Measurements from ENCODE around the gene LPIN1. TPM values are rescaled to one million over a fixed set of nuclear protein-coding genes. Genes with fewer than 3 reads are reported as not detected.
A peak's percentile ranks its signal among the peaks of the same experiment; 100 is the strongest.

LPIN1 gene
- total and polyA plus RNA-seq, 2 of the 13 experiments (the other 11 are each of a cell fraction or from before 2014, with no cell fraction given) = 9.7 to 19.4 TPM

DNA sequence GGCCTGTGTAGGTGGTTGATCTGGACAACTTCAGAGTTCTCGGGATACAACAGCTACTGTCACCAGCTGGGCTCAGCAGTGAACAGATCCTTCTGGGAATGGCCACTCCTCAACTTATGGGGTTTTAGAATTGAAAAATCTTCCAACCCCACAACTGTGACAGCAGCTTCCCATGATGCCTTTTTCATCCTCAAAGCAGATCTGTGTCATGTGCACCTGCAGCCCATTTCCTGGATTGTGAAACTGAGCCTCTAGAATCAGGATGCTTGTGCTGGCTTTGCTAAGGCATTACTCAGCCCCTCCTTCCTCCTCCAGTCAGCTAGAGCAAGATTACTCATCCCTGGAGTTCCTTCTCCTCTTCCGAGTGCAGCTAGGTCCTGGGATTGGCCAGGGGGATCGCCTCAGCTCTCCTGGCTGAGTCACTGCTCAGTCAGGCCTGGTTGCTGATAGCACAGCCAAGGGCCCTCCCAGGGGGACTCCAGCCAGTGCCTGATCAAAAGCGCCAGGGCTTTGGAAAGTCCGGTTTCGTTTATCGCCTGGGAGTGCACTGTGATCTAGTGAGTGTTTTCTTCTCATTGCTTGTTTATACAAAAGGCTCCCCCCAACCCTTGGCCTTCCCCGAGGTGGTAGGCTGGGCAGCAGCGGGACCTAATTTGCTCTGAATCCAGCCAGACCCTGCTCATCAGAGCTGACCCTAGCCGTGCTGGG, 2.4 kb upstream of the LPIN1 start (continued):
- TF ChIP-seq, protein P1, sequence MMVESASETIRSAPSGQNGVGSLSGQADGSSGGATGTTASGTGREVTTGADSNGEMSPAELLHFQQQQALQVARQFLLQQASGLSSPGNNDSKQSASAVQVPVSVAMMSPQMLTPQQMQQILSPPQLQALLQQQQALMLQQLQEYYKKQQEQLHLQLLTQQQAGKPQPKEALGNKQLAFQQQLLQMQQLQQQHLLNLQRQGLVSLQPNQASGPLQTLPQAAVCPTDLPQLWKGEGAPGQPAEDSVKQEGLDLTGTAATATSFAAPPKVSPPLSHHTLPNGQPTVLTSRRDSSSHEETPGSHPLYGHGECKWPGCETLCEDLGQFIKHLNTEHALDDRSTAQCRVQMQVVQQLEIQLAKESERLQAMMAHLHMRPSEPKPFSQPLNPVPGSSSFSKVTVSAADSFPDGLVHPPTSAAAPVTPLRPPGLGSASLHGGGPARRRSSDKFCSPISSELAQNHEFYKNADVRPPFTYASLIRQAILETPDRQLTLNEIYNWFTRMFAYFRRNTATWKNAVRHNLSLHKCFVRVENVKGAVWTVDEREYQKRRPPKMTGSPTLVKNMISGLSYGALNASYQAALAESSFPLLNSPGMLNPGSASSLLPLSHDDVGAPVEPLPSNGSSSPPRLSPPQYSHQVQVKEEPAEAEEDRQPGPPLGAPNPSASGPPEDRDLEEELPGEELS (CRISPR knock-in tag; IDR thresholded peaks at IDR 0.05) = peak; percentile 66
- TF ChIP-seq ZNF782 (CRISPR knock-in tag; IDR thresholded peaks at IDR 0.05; ENCODE audit: borderline replicate concordance) (peak; percentile 55; the same call in 1 of the 2 replicates), EP300 (IDR thresholded peaks at IDR 0.05; ENCODE audit: low read depth in 2 of 2, low read length in 2 of 2) (peak; percentile 50 to 71; a peak in 2 of 4 replicates), EP300 (CRISPR knock-in tag; IDR thresholded peaks at IDR 0.05; ENCODE audit: borderline replicate concordance) (peak; percentile 65; the same call in 1 of the 2 replicates), SP1 (IDR thresholded peaks at IDR 0.05) (no peak), SP1 (CRISPR knock-in tag; IDR thresholded peaks at IDR 0.05) (peak; percentile 86), CEBPG (CRISPR knock-in tag; IDR thresholded peaks at IDR 0.05) (peak; percentile 54), KAT8 (CRISPR knock-in tag; IDR thresholded peaks at IDR 0.05) (peak; percentile 84), ZNF678 (CRISPR knock-in tag; IDR thresholded peaks at IDR 0.05) (no peak), ZNF17 (CRISPR knock-in tag; IDR thresholded peaks at IDR 0.05) (no peak), ZNF660 (CRISPR knock-in tag; IDR thresholded peaks at IDR 0.05; ENCODE audit: borderline replicate concordance, low read depth) (no peak), NFIB (CRISPR knock-in tag; IDR thresholded peaks at IDR 0.05; ENCODE audit: borderline replicate concordance) (no peak), NFIC (IDR thresholded peaks at IDR 0.05; ENCODE audit: low read length) (no peak; the same call in 1 of the 2 replicates), TCF7 (IDR thresholded peaks at IDR 0.05; ENCODE audit: low read depth) (peak; percentile 0; the same call in 1 of the 2 replicates), ZNF563 (CRISPR knock-in tag; IDR thresholded peaks at IDR 0.05) (no peak; the same call in 1 of the 2 replicates), SIN3B (IDR thresholded peaks at IDR 0.05; ENCODE audit: low read length) (0 out of 2 replicates have a peak, but pooled peaks have one; percentile 40), ZNF557 (CRISPR knock-in tag; IDR thresholded peaks at IDR 0.05) (0 out of 2 replicates have a peak, but pooled peaks have one; percentile 76), ZNF639 (CRISPR knock-in tag; conservative IDR thresholded peaks at IDR 0.05) (0 out of 2 replicates have a peak, but pooled peaks have one; percentile 46), E2F2 (CRISPR knock-in tag; IDR thresholded peaks at IDR 0.05; ENCODE audit: borderline replicate concordance) (0 out of 2 replicates have a peak, but pooled peaks have one; percentile 20), SMARCE1 (IDR thresholded peaks at IDR 0.05; ENCODE audit: borderline replicate concordance) (no peak), TARDBP (CRISPR knock-in tag; IDR thresholded peaks at IDR 0.05) (peak; percentile 83), MIXL1 (CRISPR knock-in tag; IDR thresholded peaks at IDR 0.05) (peak; percentile 64), HCFC1 (IDR thresholded peaks at IDR 0.05; ENCODE audit: low read depth, low read length) (no peak; the same call in 1 of the 2 replicates), KDM1A (CRISPR knock-in tag; IDR thresholded peaks at IDR 0.05) (peak; percentile 100), NR2F2 (IDR thresholded peaks at IDR 0.05; ENCODE audit: borderline replicate concordance, low read depth) (peak; percentile 32; the same call in 1 of the 2 replicates)
- TF ChIP-seq, protein P2, sequence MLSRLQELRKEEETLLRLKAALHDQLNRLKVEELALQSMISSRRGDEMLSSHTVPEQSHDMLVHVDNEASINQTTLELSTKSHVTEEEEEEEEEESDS (CRISPR knock-in tag; IDR thresholded peaks at IDR 0.05; ENCODE audit: borderline replicate concordance) = no peak
- TF ChIP-seq, protein P3, sequence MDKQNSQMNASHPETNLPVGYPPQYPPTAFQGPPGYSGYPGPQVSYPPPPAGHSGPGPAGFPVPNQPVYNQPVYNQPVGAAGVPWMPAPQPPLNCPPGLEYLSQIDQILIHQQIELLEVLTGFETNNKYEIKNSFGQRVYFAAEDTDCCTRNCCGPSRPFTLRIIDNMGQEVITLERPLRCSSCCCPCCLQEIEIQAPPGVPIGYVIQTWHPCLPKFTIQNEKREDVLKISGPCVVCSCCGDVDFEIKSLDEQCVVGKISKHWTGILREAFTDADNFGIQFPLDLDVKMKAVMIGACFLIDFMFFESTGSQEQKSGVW (CRISPR knock-in tag; IDR thresholded peaks at IDR 0.05; ENCODE audit: borderline replicate concordance) = no peak
